Effector CD8-positive, alpha-beta T cell (primary cell): ENCODE results near the gene FNTB.

Experiments used
- DNase-seq: peaks from one replicate; lab custom pipeline; 2025; lab: John Stamatoyannopoulos, UW

FNTB gene

DNA sequence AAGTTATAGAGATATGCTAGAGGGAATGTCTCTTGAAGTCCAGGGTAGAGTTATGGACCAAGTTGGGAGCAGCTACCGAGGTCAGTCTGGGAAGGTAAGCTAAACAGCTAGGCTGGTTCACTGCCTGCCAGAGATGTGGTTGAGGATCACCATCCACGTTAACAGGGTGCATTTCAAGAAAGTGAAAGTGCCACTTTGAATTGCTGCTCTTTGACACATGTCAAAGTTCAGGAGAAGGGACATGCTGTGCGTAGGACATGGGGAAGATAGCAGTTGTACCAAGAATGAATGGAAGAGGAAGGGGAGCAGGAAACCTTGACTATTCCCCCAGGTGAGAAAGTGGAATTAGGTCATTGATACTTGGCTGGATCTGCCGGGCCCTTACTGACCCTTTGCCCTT, 66.1 kb downstream of the FNTB start:
- no peak for DNase-seq

DNA sequence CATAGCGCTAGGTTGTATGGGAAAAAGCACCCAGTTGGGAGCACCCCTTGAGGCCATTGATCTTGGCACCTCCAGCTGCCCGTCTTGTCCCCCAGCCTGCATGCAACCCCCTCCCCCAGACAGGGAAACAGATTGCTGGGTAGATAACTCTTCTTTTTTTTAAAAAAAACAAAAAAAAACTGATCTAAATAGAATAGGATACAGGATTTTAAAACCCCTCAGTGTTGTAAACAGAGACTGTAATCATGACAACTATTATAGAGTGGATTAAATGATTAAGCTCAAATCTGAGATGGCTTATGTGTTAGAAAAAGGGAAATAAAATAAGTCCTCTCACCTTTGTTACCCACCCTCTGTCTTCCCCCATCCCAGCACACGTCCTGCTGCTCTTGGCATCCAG, 66.8 kb downstream of the FNTB start:
- DNase-seq: no peak

DNA sequence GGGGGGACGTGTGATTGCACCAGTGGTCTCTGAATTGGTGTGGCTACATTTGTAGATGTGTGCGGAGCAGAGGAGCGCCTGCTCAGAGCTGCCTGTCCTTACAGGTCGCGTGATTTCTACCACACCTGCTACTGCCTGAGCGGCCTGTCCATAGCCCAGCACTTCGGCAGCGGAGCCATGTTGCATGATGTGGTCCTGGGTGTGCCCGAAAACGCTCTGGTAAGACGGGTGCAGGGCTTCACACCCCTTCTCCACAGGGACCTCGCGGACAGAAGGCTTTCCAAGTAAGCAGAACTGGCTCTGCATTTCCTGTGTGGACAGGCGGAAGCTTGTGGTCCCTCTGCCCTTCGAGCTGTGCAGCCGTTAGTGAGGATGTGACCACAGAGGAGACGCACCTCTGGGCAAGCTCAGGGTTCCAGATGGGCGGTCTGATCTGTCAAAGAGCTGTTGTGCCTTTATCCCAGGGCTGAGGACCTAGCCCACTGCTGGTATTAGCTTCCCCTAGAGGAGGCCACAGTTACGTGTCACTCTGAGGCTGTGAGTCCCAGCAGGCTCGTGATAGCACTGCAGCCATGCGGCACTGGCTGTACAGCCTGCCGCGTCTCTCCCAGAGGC, 67.9 kb downstream of the FNTB start:
- no peak for DNase-seq

DNA sequence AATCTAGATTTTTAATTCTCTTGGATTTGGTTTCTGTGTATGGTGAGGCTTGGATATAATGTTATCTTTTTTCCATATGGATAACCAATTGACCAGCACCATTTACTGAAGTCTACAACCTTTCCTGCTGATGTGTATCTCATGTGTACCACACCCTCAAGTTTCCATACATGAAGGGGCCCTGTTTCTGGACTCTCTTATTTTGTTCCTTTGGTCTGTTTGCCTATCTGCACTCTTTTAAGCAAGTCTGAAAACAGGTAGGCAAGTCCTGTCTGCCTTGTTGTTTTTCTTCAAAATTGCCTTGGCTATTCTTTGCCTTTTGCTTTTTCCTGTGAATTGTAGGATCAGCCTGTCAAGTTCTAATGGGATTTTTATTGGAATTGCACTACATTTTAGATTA, 71.0 kb downstream of the FNTB start:
- no peak for DNase-seq

DNA sequence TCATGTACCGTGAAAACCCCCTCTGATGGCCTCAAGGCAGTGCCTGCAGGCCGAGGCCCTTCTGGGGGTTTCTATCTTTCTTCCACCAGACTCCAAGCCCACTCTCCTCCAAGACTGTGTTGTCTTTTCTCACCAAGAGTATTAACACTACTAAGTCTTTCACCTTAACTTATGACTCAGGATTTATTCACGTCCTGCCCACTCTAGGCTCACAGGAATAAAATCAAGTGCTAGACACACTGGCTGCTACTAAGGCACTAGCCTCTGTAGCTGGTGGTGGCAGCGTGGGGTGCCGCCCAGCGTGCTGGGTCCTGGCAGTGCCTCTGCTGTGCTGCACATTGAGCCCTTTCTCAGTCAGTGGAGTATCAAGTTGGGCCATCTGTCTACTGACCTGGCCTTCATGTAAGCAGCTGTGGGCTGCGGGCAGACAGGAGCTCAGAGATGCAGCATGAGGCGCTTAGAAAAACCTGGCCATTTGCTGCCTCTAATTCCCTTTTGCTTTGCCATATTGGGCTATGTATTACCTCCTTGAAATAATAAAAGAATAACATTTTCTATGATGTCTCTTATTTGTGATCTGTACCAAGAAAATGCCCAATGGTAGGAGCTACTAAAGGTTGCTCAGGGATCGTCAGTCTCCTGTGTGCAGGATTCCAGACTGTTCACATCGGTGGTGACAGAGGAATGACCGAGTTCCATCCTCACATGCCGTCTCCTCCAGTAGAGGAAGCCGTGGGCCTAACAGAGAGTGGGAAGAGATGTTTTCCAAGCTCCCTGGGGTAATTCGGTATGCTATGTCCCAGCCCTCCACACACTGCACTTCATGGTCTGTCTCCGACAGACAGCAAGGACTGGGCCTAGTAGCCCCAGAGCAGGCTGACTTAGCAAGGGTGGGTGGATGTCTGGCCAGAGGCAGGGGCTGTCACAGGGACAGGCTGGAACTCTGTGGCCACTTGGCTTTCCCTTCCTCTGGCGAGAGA, 75.7 kb downstream of the FNTB start:
- no peak for DNase-seq

DNA sequence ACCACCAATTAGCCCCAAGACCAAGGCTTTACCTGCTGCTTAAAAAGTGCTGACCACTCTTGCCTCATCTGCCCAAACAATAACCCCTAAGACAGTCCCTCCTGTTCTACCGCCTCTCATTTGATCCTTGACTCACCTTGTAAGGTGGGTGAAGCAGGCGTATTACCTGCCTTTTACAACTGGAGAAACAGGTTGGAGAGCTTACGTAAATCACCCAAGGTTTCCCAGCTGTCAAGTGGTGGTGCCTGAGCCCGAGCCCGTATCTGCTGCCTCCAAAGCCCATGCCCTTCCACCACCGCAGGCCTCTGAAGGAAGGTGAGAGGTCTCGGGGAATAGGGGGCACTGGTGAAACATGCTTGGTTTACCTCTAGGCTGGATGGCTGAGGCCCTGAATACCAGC, 79.0 kb downstream of the FNTB start:
- no peak for DNase-seq

DNA sequence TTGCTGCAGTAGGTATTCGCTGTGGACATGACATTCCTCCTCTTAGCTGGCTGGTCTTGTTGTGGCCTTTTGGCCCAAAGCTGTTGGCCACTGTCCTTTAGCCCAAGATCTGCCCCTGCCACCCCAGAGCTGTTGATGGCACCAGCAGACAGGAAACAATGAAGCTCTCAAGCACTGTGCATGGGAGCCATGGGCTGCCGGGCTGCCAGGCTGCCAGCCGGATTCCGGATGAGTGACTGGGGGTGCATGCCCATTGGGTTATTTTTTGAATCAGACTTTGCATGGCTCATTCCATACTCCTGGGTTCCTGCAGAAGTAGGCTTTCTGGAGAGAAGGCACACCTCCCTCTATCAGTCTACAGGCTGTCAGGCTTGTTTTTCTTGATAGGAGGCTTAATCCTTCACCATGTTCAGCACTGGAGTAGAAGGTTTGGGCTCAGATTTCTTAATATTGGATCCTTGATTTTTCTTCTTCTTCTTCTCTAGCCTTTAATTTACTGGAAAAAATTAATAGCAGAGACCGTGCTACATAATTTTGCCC, 83.2 kb downstream of the FNTB start:
- no peak for DNase-seq

DNA sequence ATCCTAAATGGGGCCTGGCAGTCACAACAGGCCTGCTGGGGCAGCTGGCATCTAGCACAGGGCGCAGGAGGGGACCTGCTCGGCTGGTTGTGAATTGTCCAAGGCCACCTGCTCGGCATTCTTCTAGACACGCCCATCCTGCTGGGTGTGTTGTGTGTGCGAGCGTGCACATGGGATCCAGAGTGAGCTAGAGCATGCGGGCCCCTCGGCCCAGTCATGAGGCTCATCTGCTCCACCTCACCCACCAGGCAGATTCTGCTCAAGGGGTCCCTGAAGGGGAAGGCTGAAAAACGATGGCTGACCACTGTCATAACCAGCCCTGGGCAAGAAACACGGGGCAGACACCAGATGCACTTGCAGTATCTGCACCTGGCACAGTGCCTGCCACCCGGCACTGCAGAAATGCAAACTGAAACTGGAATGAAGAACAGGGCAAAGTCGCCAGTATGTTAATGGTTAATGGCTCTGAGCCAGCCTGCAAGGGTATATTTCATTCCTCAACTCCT, 83.8 kb downstream of the FNTB start:
- no peak for DNase-seq

DNA sequence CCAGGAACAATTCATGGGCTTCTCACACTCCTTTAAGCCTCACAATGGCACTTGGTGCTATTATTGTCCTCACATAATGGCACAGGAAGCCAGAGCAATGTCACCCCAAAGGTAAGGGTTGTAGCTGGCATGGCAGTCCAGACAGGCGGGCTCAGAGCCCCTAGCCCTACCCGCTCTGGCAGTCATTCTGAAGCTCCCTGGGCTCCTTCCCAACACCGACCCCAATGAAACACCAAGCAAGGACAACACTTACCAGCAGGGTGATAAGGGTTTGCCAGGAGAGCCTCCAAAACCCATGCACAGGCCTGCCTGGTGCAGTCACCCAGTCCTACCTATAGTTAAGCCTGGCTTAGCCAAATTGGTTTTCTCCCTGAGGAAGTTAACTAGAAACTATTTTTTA, 84.8 kb downstream of the FNTB start:
- no peak for DNase-seq

DNA sequence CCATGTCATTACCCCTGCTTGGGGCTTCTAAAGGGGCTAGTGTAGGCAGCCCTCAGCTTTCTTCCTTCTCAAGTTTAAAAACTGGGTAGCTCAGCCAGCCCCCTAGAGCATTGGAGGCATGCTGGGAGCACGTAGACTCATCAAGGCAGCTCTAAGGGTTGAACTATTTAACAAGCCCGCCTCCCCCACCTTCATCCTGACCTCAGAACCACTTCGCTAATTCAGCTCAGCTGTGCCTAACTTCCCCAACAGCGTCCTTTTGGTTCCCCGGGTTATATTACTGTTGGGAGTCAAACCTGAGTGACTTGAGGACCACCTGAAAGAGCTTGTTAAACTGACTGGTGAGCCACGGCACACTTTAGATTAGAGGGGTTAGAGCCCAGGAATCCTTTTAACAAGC, 85.6 kb downstream of the FNTB start:
- DNase-seq: no peak

DNA sequence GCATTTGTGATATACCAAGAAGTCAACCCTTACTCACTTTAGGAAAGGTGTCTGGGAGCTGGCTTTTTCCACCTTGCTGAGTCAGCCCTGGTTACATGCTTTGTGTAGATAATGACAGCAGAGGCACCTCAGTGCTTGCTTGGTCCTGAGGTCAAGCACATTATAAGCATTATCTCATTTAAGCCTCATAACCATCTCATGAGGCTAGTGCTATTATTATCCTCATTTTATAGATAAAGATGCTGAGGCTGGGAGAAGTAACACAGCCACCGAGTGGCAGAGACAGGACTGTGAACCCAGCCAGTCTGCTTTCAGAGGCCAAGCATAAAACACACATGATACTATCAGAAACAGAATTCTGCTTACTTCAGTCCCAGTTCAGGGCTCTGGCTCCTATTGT, 86.2 kb downstream of the FNTB start:
- no peak for DNase-seq

DNA sequence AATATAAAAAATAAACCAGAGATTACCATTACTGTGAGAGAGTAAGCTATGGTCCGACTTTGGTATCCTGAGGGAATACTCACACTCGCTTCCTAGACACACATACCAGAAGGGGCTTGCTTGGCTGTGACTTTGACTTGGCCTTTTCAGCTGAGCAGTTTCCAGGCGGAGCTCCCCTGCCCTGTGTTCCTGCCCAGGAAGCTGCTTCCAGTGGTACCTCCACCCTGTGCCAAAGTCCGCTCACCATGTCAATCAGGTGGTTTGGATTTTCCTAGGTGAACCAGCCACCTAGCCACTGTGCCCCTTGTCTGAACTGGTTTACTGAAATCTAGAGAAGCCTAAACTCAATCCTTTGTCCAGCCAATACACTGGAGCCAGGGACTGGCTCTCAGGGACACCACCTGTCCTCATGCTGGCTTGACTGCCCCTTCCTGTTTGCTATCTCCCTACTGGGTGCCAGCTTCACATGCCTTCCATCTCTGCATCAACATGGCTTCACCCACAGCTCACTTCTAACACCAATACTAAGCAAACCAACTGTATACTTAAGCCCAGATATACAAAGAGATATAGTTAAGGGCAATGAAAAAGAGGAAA, 87.0 kb downstream of the FNTB start:
- DNase-seq: no peak

DNA sequence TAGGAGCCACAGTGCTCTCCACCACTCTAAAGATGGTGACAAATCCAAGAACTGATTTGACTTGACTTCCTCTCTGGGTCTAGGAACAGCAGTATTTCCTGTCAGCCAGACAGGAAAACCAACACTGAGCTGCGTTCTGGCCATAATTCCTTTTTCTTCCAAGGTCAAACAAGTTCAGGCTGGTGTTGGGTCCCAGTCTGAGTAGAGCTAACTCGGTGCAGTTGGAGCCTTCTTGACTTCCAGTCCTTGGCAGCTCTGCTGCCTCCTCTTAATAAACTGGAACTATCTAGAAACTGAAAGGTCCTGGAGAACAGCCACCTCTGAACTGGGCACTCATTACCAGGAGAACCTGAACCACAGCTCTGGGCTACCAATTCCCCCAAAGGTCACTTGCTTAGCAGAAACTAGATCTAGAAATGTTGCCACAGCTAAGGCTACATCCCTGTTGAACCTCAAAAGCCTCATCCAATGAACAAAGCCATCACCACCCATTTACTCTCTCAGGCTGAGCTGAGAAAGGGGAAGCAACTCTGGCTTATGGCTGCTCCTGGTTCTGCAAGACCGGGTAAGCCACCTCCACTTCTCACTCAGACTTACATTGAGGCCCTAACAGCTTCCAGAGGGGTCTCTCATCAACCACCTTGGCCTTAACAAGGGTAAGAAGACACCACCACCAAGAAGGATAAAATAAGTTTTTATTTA, 87.9 kb downstream of the FNTB start:
- no peak for DNase-seq

DNA sequence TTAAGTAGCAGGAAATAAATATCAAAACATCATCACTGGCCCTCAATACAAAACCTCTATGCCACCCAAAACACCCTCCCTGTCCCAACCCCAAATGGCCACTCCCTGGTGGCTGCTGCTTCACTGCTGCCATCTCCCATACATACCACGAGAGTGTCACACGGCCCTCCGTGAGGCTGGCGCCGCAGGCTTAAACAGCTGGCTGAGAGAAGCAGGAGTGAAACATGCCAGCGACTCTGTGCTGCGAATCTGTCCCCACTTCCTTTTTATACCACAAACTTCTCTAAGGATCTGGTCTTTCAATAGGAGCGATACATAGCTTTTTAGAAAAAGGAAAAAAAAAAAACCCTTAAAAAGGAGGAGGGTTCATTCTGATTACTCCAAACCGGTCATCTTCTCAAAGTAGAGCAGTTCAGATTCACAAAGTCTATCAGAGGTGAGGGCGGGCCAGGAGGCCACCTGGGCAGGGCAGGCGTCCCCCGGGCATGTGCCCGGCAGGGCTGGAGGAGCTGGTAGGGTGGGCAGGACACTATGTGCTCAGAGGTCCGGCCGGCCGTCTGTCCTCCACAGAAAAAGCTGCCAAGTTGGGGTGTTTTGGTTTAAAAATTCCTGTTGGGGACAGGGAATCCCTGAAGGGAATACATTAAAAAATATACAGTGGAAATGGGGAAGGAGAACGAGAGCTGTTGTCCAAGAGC, 89.1 kb downstream of the FNTB start:
- DNase-seq: no peak

DNA sequence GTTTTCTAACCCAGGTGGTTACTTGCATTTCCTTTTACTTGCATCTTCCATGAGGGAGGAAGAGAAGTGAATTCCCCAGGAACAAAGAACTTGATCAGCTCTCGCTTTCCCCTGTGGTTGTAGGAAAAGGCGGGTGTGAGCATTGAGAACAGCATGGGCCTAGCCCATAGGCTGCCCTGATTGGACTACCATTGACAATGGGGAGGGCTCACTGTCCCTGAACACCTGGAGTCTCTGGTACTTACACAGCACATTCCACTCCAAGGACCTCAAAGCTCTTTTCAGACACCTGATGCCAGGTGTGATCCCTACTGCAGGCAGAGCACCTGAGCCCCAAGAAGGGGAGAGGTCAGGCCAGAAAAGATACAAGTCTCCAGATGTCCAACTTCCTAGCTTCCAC, 90.6 kb downstream of the FNTB start:
- DNase-seq: no peak

DNA sequence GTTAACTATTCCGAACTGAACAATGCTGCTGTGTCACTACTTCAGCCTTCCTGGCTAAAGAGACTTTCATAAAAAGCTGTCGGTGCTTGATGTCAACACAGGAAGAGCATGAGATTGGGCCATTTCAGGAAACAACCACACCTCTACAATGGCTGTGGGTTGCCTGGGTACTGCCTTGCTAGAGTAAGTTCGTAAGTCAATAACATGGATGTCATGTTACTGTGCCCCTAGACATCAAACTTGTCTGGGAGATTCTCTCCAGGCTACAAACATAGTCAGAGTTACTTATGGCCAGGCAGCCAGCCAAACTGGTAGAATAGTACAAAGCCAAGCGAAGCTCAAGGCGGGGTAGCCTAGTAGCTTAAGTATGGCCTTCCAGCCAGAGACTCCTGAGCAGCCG, 92.5 kb downstream of the FNTB start:
- no peak for DNase-seq

DNA sequence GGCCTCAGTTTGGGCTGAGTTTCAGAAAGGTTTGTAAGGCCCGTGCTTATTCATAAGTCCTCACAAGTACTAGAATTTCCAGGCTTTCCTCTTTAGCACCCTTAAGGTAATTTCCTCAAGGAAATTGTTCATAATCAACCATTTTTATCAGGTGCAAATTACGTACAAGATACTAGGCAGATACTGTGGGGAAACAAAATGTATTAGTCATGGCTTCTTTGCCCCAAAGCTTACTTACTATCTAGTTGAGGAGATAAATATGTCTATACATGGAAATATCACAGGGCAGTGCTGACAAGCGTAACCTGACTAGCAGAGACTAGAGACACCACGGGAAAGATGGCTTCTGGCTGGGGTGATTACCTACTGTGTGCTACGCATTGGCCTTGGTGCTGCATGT, 93.1 kb downstream of the FNTB start:
- DNase-seq: no peak

DNA sequence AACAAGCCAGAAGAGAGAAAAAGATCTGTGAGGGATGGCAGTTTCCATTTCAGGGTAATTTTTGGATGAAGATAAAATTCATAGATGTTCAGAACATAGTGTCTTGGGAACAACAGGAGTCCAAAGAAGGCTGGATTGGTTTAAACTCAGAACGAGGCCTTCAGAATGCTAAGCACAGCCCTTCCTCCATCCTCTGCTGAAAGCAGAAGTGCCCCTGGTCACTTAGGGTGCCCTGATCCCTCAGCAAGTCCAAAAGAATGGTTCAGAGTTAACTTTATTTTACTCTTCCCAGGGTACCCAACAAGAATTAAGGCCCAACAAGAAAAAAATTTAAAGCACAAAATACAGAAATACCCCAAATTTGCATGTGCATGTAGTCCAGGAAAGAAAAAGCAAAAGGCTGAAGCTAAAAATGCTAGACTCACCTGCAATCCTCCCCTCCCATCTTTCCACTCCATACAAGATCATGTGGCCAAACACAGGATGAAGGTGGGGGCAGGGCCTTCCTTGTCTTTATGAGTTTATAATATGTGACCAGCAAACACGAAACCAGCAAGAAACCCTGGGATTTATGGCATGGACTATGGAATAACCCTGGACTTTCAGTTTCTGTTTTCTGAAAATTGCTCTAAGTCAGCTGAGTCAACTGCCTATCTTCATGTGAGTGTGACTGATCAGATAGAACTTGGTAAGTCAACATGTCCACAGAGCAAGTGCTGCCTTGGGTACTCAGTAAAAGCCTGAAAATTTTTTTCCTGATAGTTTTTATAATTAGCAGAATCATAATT, 94.5 kb downstream of the FNTB start:
- no peak for DNase-seq

DNA sequence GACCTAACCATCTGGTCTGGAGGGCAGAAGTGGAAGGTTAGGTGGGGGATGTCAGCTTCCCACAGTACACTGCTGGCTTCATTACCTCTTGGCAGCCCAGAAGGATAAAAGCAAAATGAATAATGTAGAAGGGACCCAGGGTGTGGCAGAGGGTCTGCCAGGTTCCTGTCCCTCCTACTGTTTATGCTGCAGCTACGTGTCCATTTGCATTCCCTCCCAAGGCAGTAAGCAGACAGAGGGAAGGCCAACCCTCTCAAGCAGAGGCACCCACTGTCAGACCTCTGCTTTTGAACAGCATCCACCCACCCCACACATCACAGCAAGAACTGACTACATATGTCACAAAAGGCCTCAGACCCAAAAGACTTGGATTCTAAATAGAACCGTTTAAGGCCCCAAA, 96.2 kb downstream of the FNTB start:
- no peak for DNase-seq
